ENCODE measurements around the gene E2F3.

DNA sequence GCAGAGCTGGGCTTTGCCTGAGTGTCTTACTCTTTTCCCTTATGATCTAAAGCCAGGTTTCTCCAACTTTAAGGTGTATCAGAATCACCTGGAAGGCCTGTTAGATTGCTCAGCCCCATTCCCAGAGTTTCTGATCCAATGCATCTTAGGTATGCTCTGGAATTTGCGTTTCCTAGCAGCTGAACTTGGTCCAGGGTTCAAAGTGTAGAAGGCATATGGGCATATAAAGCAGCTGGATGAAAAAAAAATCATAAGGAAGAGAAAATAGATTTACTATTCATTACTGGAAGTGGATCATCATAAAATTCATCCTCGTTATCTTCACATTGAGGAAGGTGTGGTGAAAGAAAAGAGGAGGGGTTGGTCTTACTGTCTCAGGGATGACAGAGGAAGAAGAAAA is 75.8 kb downstream of the E2F3 start:
- TF ChIP-seq EP300 (IDR thresholded peaks at IDR 0.05): no peak
- TF ChIP-seq, protein P1, sequence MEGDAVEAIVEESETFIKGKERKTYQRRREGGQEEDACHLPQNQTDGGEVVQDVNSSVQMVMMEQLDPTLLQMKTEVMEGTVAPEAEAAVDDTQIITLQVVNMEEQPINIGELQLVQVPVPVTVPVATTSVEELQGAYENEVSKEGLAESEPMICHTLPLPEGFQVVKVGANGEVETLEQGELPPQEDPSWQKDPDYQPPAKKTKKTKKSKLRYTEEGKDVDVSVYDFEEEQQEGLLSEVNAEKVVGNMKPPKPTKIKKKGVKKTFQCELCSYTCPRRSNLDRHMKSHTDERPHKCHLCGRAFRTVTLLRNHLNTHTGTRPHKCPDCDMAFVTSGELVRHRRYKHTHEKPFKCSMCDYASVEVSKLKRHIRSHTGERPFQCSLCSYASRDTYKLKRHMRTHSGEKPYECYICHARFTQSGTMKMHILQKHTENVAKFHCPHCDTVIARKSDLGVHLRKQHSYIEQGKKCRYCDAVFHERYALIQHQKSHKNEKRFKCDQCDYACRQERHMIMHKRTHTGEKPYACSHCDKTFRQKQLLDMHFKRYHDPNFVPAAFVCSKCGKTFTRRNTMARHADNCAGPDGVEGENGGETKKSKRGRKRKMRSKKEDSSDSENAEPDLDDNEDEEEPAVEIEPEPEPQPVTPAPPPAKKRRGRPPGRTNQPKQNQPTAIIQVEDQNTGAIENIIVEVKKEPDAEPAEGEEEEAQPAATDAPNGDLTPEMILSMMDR (IDR thresholded peaks at IDR 0.05): no peak

Data from upper lobe of left lung (tissue), 4 donors.